HG02981 (cell line): Measurements from ENCODE around the gene PPP2R2C.

ENCODE experiments used
- ATAC-seq: cut with Tn5 transposase; IDR thresholded peaks from one replicate; pipeline ENCODE4 v1.9.1; 2021; ENCODE audit warnings: mild to moderate bottlenecking, moderate library complexity; ENCODE audit not compliant: unreplicated experiment

The PPP2R2C gene

DNA sequence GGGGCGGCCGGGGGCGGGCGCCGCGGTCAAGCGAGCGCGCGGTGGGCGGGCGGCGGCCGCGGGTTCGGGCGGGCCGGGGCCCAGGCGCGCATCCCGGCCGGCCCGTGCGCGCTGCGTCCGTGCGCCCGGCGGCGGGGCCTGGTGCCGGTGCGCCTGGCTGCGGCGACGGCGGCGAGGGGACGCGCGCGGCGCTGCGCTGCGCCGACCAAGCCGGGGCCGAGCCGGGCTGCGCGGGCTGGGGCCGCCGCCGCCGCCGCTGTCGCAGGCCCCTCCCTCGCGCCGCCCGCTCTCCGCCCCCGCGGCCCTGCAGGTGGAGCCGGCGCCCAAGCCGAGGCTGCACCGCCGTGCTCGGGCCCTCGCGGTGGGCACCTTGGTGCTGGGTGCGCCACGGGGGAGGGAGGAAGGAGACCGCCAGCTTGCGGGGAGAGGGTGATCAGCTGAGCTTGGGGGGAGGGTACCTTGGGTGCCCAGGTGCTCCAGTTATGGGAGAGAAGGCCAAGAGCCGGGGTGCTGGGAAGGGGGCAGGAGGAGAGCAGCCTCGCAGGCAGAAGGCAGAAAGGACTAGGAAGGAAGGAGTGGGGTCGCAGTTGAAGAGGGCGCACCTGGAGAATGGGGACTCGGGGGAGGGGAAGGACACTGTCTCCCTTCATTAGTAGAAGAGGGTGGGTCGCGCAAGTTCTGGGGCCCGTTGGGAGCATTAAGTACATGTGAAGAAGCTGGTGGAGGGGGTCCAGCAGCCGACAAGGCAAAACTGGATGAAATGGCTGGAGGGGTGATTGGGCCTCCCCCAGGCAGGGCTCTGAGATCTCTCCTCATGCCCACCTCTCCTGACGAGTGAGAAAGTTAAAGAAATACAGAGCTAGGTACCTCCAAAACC is at the start of gene PPP2R2C:
Gene PPP2R2C, minus strand, starts transcription at position 228 of the 877 bp plus-strand sequence. CDS start 385 bp downstream, outside the sequence.
- ATAC-seq: no peak

DNA sequence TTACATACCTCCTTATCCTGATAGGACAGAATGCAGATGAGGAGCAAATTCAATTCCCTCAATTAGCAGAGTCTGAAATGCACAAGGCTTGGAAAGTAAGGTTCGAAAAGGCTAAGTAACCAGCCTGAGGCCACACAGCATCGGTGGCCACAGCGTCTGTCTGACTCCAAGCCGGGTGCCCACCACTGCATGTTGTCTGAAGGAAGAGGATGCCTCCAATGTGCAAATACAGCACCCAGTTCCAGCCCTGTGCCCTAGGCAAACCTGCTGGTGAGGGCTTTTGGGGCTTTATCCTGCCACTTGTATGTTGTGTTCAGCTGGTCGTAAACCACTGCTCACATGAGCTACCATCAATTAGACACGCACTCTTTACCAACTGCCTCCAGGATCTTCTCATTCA is 48.6 kb upstream of the PPP2R2C start:
- no peak for ATAC-seq

DNA sequence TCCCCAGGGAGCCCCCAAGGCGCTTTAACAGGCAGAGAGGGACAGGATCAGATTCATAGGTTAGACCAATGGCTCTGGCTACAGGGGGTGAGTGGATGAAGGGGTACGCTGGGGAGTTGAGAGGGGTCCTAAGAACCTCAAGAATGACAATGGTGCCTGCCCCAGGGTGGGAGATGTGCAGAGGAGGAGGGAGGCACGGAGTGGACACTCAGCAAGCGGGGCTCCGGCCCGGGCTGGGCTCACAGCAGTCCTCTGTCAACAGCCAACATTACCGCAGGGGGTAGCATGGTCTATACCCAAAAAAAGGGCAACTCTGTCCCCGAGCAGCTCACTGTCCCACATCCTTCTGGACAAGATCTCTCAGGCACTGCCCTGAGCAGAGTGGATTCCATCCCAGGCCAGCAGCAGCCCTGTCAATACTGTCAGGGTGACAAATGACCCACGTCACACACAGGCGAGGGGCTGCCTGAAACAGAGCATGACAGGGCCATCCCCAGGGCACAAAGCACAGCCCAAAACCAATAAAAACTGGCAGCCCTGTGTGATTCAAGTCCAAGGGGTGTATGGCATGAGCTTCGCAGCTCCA is 47.7 kb upstream of the PPP2R2C start:
- ATAC-seq: no peak

DNA sequence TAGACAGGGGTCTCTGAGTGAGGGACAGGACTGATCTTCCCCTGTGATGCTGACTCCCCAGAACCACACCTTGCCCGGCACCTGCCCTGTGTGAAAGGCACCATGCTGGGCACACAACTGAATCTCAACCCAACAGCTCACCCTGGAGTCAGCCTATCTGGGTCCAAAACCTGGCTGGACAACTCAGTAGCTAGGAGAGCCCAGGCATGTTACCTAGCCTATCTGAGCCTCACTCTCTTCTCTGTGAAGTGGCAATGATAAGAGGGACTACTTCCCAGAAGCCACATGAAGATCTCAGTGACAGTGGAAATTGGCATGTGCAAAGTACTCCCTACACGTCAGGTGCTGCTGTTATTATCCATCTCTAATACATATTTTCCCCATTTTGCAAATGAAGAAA is 44.8 kb upstream of the PPP2R2C start:
- no peak for ATAC-seq

GRCh38 chr4:6516762-6517161 is 44.3 kb upstream of the PPP2R2C start:
- ATAC-seq: no peak

- no peak for ATAC-seq
Measured at GRCh38 chr4:6516281-6516680, 43.9 kb upstream of the PPP2R2C start.

DNA sequence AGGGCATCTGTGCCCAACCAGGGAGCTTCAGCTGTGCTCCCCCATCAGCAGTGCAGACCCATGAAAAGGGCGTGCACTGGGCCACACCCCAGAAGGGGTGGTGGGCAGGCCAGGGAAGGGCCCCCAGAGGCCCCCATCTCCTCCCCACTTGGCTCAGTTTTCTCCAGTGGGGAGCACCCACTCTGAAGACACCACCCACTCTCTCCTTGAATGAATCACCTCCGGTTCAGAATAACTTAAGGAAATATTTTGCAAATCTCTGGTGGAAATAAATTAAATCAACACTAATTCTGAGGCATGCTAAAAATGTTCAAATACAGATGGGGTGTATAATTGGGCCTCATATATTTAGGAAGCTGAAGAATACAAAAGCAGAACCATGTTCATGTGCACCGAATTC is 41.3 kb upstream of the PPP2R2C start:
- no peak for ATAC-seq

DNA sequence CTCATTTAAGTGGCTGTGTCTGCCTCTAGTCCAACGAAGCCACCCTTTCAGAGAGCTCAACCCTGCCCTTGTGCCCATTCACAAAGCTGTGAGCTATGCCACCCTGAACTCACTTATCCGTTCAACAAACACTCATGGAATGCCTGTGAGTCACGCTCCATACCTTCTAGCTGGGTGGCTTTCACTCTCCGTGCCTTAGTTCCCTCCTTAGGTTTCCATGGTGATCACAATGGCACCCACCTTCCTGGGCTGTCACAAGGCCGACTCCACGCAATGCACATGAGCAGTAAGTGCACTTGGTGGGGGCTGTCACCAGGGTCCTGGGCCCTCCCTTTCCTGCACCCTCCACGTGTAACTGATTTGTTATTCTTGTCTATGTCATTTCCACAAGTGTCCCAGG is 37.2 kb upstream of the PPP2R2C start:
- ATAC-seq: no peak

GRCh38 chr4:6507345-6507744 is 34.9 kb upstream of the PPP2R2C start:
- ATAC-seq: no peak

DNA sequence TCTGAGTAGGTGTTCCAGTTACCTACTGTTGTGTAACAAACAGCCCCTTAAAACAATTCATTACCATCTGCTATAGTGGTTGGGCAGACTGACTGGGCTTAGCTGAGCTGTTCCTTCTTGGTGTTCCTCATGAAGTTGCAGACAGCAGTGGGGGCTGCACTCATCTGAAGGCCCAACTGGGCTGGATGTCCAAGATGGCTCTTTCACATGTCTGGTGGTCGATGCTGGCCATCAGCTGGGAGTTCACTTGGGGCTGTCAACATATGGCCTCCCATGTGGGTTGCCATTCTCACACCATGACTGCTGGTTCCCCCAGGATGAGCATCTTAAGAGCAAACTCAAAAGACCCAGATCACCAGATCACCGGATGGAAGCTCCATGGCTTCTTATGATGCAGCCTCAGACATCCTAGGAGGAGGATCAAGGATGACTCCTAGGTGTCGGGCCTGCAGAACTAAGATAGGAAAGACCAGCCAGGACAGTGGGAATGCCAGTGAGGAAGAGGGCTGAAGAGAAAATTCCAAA is 34.3 kb upstream of the PPP2R2C start:
- no peak for ATAC-seq

DNA sequence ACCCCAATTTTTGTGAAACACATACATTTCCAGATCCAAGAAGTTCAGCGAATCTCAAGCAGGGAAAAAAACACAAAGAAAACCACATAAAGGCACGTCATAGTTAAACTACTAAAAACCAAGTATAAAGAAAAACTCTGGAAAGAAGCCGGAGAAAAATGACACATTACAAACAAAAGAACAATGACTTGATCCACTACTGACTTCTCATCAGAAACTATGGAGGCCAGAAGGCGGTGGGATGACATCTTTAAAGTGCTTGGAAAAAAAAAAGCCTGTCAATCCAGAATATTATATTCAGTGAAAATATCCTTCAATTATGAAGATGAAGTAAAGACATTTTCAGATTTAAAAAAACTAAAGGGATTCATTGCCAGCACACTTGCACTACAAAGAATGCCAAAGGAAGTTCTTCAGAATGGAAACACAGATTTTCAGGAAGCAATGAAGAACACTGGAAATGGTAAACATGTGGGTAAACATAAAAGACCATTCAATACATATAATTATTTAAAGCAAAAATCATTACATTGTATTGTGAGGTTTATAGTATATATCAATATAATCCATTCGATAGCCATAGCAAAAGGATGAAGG is 32.6 kb upstream of the PPP2R2C start:
- no peak for ATAC-seq

DNA sequence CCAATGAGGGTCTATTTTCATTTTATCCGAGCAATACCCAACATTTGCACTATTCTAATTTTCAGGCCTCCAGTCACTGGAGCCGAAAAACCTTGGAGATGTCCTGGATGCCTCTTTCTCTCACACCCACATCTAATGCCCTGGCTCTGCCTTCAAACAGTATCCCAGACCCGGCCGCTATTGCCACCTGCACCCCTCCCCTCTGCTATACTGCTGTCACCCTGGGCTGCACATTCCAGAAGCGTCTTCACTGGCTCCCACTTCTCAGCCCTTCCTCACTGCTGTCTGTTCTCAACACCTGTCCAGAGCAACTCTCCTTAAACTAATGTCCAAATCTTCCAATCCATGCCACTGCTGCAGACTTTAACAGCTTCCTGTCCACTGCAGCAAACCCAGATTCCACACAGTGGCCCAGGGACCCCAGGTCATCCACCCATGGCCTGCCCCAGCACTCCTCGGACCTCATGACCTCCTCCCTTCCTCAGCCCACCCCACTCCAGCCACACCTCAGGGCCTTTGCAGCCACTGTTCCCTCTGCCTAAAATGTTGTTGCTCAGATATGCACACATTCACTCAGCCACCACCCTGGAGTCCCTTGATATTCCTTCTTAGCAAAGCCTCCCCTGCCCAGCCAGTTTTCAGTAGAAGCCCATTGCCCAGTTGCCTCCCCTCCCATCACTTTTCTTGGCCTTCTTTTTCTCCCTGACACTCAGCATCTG is 30.5 kb upstream of the PPP2R2C start:
- no peak for ATAC-seq

DNA sequence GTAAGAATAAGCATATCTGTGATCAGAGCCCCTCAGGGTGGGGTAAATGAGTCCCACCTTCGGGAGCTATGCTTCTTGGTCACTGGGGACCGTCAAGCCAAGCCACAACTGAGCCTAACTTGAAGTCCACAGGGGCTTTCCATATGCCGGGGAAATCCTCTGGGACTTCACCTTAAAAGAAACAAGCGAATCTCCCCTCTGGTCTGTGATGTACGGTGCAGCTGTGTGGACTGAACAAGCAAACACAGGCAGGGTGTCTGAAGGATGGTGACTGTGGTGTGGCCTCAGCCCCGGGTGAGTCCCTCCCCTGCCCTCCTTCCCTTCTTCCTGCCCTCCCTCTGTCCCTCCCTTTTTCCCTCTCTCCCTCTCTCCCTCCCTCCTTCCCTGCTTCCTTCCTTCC is 29.7 kb upstream of the PPP2R2C start:
- no peak for ATAC-seq

- no peak for ATAC-seq
Measured at GRCh38 chr4:6501171-6501570, 28.8 kb upstream of the PPP2R2C start.

GRCh38 chr4:6500481-6501140 is 28.2 kb upstream of the PPP2R2C start:
- no peak for ATAC-seq

DNA sequence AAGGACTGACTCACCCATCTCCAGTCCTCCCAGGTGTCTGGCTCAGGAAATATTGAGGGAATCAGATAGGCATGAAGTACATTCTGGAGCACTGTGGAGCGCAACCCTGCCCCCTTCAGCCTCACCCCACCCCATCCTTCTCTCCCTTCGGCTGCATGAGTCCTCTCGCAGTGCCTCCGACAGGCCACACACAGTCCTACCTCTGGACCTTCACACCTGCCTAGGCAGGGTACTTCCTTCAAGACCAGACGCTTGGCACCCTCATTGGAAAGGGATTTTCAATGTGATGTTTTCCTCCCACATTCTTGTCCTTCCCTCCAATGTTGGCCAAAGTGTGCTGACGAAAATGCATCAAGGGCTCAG is 26.8 kb upstream of the PPP2R2C start:
- no peak for ATAC-seq

DNA sequence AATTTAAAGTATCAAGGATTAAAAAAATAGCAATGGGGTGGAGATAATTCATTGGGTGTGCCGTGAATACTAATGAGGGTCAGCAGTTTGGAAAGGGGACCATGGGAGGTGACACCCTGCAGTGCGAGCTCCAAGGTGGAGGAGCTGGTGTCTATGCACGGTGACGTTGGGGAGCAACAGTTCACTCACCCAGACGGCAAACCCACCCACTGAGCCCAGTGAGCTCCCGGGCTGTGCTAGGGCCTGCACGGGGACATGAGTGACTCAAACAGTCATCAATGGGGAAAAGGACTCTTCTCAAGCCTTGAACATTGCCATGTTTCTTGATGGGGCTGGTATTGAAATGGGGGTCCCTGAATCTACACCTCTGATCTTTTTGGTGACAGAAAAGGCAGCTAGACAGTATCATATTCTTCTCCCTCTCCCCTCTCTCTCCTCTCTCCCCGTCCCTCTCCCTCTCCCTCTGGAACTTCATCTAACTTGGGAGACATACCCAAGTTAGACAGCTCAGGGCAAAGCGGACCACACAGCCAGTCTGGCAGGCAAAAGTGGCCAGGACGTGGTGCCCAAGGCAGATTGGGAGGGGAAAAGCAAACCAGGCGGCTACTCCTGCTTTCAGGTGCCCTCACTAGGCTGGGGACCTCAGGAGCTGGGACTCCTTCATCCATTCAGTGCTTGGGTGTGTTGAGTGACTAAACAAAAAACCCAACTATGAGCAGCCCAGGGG is 26.3 kb upstream of the PPP2R2C start:
- no peak for ATAC-seq

DNA sequence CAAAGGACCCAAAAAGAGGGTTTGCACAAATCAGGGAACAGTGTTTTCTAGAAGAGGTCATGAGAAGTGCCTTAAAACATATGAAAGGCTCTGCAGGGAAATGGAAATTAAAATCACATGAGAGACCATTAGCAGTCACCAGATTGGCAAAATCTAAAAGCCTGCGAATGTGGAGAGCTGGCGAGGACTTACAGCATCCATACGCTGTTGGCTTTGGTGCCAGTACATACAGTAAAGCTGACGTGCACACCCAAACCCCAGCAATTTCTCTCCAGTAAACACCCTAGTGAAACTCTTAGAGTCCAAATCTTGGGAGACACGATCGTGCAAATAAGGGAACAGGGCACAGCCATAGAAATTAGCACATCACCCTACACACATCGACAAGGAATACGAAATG is 25.4 kb upstream of the PPP2R2C start:
- ATAC-seq: no peak

DNA sequence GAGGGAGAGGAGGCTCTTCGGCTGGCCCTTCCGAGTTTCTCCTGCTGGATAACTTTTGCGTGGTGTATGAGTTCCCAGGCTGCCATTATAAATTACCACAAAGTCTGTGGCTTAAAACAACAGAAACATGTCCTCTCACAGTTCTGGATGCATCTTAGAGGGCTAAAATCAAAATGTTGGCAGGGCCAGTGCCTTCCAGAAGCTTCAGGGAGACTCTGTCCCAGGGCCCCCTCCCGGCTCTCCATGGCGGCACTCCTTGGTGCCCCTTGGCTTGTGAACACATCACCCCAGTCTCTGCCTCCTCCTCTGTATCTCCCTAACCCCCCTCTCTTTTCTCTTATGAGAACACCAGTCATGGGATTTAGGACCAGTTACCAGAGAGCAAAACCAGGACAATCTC is 23.3 kb upstream of the PPP2R2C start:
- no peak for ATAC-seq

- ATAC-seq: no peak
Measured at GRCh38 chr4:6495296-6495590, 22.8 kb upstream of the PPP2R2C start.
